Erythroblast (primary cell): Measurements from ENCODE around the gene MEI1.

ENCODE experiments used
- GATA1 ChIP-seq: IDR thresholded peaks from 2 replicates; pipeline ENCODE4 v1.6.1; 2011; ENCODE audit warnings: low read depth, mild to moderate bottlenecking, control low read depth, low read length, moderate library complexity
- POLR2A ChIP-seq: IDR thresholded peaks from 2 replicates; pipeline ENCODE4 v1.6.1; 2011; ENCODE audit warnings: mild to moderate bottlenecking, low read length

GRCh38 chr22:41818596-41818995 is 119.3 kb downstream of the MEI1 start:
- TF ChIP-seq POLR2A (no peak), GATA1 (no peak)
